ENCODE data around the gene KCNC3.
"Not testable (repeated sequence)": the region's sequence is repeated elsewhere in the genome, so short reads cannot be mapped to it uniquely, and the experiment has no call there.

Gene KCNC3

GRCh38 chr19:50352242-50352641 is 23.1 kb upstream of the KCNC3 start:
- TF ChIP-seq CTCF (IDR thresholded peaks at IDR 0.05; ENCODE audit: extremely low read depth, insufficient read depth, missing control alignments), result no peak
- no peak for DNase-seq (ENCODE audit: low spot score)
- in situ Hi-C loops (cut with MboI; ENCODE audit: low pct_unique_long_range_greater_than_20kb, low sequenced_read_pairs, unreplicated experiment), result loop anchor here (25.0 kb wide), 1 partner anchor 435 kb away; the partner anchor contains the start of gene ACP4

DNA sequence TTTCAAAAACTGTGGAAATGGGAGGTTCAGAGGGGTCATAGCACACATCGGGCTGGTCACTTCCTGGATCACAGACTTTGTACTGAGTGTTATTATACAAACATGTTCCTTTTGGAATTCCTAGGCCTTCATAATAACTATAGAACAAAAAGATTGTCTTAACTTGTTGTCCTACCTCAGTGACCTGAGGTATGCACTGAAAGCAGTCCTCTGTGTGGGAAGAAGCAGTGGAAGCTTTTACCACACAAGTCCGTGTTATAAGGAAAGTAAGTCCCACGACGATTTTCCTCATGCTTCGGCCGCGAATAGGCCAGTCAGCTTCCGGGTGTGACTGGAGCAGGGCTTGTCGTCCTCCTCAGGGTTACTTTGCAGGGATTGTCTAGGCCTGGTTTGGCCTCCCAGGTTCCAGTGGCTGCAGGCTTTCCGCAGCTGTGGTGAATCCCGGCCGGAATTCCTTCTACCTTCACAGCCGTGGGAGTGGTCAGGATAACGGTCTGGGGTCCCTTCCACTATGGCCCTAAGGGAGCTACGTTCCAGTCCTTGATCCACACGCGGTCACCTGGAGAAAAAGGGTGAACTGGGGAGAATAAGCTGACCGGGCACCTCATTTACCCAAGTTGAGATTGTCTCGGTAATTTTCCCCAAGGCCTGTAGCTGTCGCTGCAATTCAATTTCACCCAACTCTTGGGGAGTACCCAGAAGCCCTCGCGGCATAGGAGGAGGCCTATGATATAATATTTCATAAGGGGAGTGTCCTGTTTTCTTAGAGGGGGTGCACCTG is 20.3 kb upstream of the KCNC3 start:
- peak; percentile 33 for TF ChIP-seq CTCF (IDR thresholded peaks at IDR 0.05; ENCODE audit: extremely low read depth, insufficient read depth, missing control alignments)
- in situ Hi-C loops (cut with MboI; ENCODE audit: low pct_unique_long_range_greater_than_20kb, low sequenced_read_pairs, unreplicated experiment), result loop anchor here (25.0 kb wide), 1 partner anchor 438 kb away; the partner anchor contains the start of gene ACP4
- DNase-seq (ENCODE audit: low spot score), result no peak

DNA sequence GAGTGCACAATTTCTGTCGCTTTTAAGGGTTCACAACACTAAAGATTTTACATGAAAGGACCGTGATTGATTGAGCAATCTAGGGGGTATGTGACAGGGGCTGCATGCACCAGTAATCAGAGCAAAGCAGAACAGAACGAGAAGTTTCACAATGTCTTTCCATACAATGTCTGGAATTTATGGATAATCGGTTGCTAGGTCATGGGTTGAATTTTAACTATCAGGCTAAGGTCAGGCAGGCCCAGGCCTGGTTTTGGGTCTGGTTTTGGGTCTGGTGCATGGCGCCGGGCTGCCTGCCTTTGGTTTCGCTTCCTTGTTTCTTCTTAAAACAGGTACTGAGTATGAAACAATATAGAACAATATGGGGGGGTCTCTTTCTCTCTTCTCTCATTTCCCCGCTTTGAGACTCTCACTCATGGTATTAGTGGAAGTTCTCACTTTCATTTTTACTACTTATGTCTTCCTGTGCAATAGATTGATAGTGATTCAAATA is 18.0 kb upstream of the KCNC3 start:
- in situ Hi-C loops (cut with MboI; ENCODE audit: low pct_unique_long_range_greater_than_20kb, low sequenced_read_pairs, unreplicated experiment); DNase-seq (ENCODE audit: low spot score): not testable (repeated sequence)

DNA sequence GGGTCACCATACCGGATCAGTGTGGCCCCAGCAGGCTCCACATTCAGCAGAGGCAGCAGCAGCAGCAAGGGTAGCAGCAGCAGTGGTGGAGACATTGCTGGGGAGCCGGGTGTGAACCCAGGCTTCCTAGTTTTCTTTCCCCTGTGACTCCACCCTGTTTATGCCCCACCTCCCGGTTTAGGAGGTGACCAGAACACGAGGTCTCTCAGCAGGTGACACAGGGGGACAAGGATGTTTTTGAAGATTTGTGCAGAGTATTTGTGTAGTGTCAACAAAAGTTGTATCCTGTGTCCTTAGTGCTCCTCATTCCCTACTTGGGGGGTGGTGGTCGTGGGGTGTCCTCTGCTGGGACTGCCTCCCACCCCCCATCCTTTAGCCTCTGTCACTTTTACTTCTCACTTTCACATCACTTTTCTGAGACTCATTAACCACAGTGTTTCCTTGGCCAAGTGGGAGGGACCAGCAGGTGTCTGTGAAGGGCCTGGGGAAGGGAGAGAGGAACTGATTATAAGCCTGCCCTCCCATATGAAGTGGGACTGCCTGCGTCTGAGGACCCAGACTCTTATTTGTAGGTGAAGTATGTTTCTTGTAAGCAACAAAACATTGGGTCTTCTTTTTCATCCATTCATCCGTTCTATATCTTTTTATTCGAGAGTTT is 15.6 kb upstream of the KCNC3 start:
- DNase-seq (ENCODE audit: low spot score), result peak; percentile 45
- no peak for TF ChIP-seq CTCF (IDR thresholded peaks at IDR 0.05; ENCODE audit: extremely low read depth, insufficient read depth, missing control alignments)
- in situ Hi-C loops (cut with MboI; ENCODE audit: low pct_unique_long_range_greater_than_20kb, low sequenced_read_pairs, unreplicated experiment), result no loop called here

DNA sequence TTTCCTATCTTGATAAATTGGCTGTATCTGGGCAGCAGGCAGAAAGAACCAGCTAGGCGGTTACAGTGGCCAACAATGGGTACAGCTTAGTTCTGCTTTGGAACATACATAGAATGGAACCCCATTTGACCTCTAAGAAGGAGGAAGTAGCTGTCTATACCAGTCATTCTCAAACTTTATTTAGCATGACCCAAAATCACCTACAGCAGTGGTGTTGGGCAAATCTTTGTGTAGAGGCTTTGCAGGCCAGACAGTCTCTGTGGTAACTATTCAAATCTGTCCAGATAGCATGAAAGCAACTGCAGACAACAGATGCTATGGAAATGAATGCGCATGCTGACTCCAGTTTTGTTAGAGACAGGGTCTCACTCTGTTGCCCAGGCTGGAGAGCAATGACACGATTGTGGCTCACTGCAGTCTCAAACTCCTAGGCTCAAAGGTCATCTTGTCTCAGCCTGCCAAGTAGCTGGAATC is 12.0 kb upstream of the KCNC3 start:
- peak; percentile 61 for DNase-seq (ENCODE audit: low spot score)
- in situ Hi-C loops (cut with MboI; ENCODE audit: low pct_unique_long_range_greater_than_20kb, low sequenced_read_pairs, unreplicated experiment), result no loop called here
- no peak for TF ChIP-seq CTCF (IDR thresholded peaks at IDR 0.05; ENCODE audit: extremely low read depth, insufficient read depth, missing control alignments)

DNA sequence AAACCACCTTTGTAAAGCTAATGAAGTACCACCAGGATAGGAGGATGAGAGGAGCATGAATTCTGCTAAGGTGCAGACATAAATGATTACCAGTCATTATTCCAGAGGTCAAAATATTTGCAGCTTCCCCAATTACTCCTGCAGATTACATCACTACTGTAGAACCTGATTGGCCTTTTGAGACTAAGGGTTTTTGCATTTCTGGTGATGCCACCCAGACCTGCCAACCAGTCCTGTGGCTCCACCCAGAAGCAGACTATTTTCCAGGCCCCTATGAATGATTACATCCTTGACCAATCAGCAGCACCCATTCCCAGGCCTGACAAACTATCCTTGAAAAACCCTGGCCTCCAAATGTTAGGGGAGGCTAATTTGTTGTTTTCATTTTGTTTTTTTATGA is 11.2 kb upstream of the KCNC3 start:
- in situ Hi-C loops (cut with MboI; ENCODE audit: low pct_unique_long_range_greater_than_20kb, low sequenced_read_pairs, unreplicated experiment), result no loop called here
- no peak for DNase-seq (ENCODE audit: low spot score)

DNA sequence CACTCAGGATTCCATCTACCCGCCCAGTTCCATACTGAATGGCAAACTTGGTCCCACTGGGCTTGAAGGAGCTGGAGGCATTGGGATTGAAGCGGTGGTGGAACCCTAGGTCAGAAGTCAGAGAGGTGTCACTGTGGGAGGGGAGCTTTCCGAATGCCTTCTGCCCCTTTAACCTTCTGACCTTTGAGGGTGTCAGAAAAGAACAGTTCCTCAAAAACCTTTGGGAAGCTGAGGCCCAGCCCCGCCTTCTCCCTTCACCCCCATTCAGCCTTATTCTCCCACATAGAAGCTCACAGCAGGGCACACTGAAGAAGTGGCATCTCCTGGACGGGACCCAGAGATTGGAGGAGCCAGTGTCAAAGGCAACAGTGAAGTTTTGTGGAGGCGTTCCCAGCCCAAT is 7.9 kb upstream of the KCNC3 start:
- DNase-seq (ENCODE audit: low spot score); in situ Hi-C loops (cut with MboI; ENCODE audit: low pct_unique_long_range_greater_than_20kb, low sequenced_read_pairs, unreplicated experiment): not testable (repeated sequence)

More for the DNA sequence above, 11.2 kb upstream of the KCNC3 start:
- TF ChIP-seq CTCF (IDR thresholded peaks at IDR 0.05; ENCODE audit: extremely low read depth, insufficient read depth, missing control alignments), result no peak

All from GM13977 (cell line).